Vagina (tissue), 2 donors: ENCODE measurements around the gene SEL1L. TPM values are rescaled to one million over a fixed set of nuclear protein-coding genes. Genes with fewer than 3 reads are reported as not detected.
"Not testable (repeated sequence)": the region's sequence is repeated elsewhere in the genome, so short reads cannot be mapped to it uniquely, and the experiment has no call there.

Experiments
- DNase-seq, 2 donors: peaks; one replicate each; pipeline ENCODE4 v3.0.0-alpha.2; 2017; ENCODE audit errors: extremely low spot score in 2 of 2
- H3K27ac ChIP-seq: fragments of 200-600 bp; sonication (generic); one replicate; pipeline ENCODE4 v1.5.1; 2019
- H3K27me3 ChIP-seq: fragments of 200-600 bp; sonication (generic); one replicate; pipeline ENCODE4 v1.5.1; 2019
- H3K36me3 ChIP-seq, 2 donors: fragments of 200-600 bp; sonication (generic); one replicate each; pipeline ENCODE4 v1.5.1; 2017 to 2019
- H3K4me1 ChIP-seq: fragments of 200-600 bp; sonication (generic); one replicate; pipeline ENCODE4 v1.5.1; 2019
- H3K4me3 ChIP-seq, 2 donors: fragments of 200-600 bp; sonication (generic); 1 replicate in 1 of 2; 2 replicates in 1 of 2; pipeline ENCODE4 v1.5.1; 2016 to 2019
- H3K9me3 ChIP-seq: fragments of 200-600 bp; sonication (generic); one replicate; pipeline ENCODE4 v1.5.1; 2019
- POLR2A ChIP-seq, 2 donors: fragments of 450-650 bp; IDR thresholded peaks; one replicate each; pipeline ENCODE4 v1.6.1; 2017; ENCODE audit warnings: antibody characterized with exemption in 2 of 2, mild to moderate bottlenecking in 2 of 2, moderate library complexity in 2 of 2
- POLR2AphosphoS5 ChIP-seq, 2 donors: sonication (generic); formaldehyde crosslinking; IDR thresholded peaks; one replicate each; pipeline ENCODE4 v1.9.0; 2017; ENCODE audit warnings: antibody characterized with exemption in 2 of 2, mild to moderate bottlenecking in 2 of 2, low read depth in 1 of 2; ENCODE audit not compliant: insufficient read depth in 1 of 2
- intact Hi-C: fragments of 100-400 bp; cut with DNase I; formaldehyde crosslinking; loops from one replicate; pipeline ENCODE4 v1.15.1; 2023
- total RNA-seq: library from RNA; depleted of rRNA; stranded (reverse); fragments of >200 nt; gene quantifications from one replicate; pipeline ENCODE4 v1.2.3, GENCODE V29; 2016
- TF ChIP-seq, protein P1 (sequence below), 3 experiments: fragments of 450-650 bp in 2 of 3; fragments of 200-600 bp in 1 of 3; sonication (generic) in 1 of 3; IDR thresholded peaks; one replicate each; pipeline ENCODE4 v1.5.1; 2017 to 2019; ENCODE audit warnings: antibody characterized with exemption in 3 of 3, mild to moderate bottlenecking in 2 of 3, moderate library complexity in 2 of 3

The SEL1L gene
- total RNA-seq, 1 donor from 2014 or later = 28.2 TPM

DNA sequence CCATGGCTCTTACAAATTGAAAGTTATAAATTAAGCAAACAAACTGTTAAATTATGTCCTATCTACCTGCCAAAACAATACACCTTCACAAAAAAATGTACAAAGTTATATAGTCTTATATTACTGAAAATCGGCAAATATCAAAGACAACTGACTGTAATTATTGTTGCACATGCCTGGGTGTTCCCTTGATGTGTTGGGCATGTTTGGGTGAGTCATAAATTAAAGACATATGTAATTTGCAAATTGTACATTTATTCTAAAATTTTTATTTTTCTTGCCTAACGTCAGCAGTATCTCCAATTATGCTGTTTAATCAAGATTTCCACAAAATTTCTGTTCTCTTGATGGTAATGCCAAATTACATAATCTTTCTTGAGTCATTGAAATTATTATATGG is 22.0 kb upstream of the SEL1L start:
- Histone ChIP-seq H3K36me3 (no peaks in the 10 kb centered on the region), H3K27ac (no peak overlapping the region), H3K27me3 (no peaks in the 10 kb centered on the region), H3K4me1 (no peaks in the 10 kb centered on the region), H3K4me3 (no peak overlapping the region), H3K9me3 (no peaks in the 10 kb centered on the region)
- intact Hi-C loops = no loop called here
- TF ChIP-seq, protein P1, sequence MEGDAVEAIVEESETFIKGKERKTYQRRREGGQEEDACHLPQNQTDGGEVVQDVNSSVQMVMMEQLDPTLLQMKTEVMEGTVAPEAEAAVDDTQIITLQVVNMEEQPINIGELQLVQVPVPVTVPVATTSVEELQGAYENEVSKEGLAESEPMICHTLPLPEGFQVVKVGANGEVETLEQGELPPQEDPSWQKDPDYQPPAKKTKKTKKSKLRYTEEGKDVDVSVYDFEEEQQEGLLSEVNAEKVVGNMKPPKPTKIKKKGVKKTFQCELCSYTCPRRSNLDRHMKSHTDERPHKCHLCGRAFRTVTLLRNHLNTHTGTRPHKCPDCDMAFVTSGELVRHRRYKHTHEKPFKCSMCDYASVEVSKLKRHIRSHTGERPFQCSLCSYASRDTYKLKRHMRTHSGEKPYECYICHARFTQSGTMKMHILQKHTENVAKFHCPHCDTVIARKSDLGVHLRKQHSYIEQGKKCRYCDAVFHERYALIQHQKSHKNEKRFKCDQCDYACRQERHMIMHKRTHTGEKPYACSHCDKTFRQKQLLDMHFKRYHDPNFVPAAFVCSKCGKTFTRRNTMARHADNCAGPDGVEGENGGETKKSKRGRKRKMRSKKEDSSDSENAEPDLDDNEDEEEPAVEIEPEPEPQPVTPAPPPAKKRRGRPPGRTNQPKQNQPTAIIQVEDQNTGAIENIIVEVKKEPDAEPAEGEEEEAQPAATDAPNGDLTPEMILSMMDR (IDR thresholded peaks at IDR 0.05) = no peak
- TF ChIP-seq POLR2AphosphoS5 (IDR thresholded peaks at IDR 0.05; ENCODE audit: insufficient read depth in 1 of 2, low read depth in 1 of 2) (no peak), POLR2A (IDR thresholded peaks at IDR 0.05) (no peak)
- DNase-seq = no peak

DNA sequence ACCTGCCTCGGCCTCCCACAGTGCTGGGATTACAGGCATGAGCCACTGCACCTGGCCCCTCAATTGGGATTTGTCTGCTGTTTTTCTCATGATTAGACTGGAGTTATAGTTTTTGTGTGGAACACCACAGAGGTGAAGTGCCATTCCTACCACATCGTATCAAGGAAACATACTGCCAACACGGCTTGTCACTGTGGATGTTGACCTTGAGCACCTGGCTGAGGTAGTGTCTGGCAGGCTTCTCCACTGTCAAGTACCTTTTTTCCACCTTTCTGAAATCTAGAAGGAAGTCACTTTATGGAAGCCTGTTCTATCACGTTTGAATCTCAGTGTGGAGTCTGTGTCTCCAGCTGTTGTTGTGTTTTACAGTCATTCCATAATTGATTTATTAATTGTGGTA is 21.4 kb upstream of the SEL1L start:
- no peaks in the 10 kb centered on the region for H3K27me3 ChIP-seq
- no peak overlapping the region for H3K4me3 ChIP-seq
- DNase-seq = no peak
- intact Hi-C loops = no loop called here
- TF ChIP-seq POLR2AphosphoS5 (IDR thresholded peaks at IDR 0.05; ENCODE audit: insufficient read depth in 1 of 2, low read depth in 1 of 2) = no peak
- TF ChIP-seq, protein P1 (IDR thresholded peaks at IDR 0.05) = no peak
- TF ChIP-seq POLR2A (IDR thresholded peaks at IDR 0.05) = no peak
- no peaks in the 10 kb centered on the region for H3K36me3 ChIP-seq
- H3K9me3 ChIP-seq = no peaks in the 10 kb centered on the region
- H3K27ac ChIP-seq = no peak overlapping the region
- no peaks in the 10 kb centered on the region for H3K4me1 ChIP-seq

DNA sequence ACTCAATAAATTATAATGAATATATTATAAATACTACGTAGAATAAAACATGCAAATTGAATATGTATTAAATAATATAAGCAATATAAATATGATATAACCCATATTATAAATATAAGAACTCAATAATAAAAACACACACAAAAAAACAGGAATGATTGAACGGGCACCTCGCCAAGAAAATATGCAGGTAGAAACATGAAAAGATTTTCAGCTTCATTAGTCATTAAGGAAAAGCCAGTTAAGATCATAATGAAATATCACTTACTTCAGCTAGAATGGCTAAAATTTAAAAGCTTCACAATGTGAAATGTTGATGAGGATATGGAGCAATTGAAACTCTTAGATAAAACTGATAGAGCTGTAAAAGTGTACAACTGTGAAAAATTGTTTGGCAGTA is 17.8 kb upstream of the SEL1L start:
- Histone ChIP-seq H3K36me3 (no peaks in the 10 kb centered on the region), H3K27ac (no peak overlapping the region), H3K4me1 (no peaks in the 10 kb centered on the region), H3K9me3 (no peaks in the 10 kb centered on the region), H3K4me3 (no peak overlapping the region), H3K27me3 (no peaks in the 10 kb centered on the region)
- TF ChIP-seq, protein P1 (IDR thresholded peaks at IDR 0.05) = no peak
- no peak for TF ChIP-seq POLR2AphosphoS5 (IDR thresholded peaks at IDR 0.05; ENCODE audit: insufficient read depth in 1 of 2, low read depth in 1 of 2)
- no peak for TF ChIP-seq POLR2A (IDR thresholded peaks at IDR 0.05)
- intact Hi-C loops = no loop called here
- no peak for DNase-seq

DNA sequence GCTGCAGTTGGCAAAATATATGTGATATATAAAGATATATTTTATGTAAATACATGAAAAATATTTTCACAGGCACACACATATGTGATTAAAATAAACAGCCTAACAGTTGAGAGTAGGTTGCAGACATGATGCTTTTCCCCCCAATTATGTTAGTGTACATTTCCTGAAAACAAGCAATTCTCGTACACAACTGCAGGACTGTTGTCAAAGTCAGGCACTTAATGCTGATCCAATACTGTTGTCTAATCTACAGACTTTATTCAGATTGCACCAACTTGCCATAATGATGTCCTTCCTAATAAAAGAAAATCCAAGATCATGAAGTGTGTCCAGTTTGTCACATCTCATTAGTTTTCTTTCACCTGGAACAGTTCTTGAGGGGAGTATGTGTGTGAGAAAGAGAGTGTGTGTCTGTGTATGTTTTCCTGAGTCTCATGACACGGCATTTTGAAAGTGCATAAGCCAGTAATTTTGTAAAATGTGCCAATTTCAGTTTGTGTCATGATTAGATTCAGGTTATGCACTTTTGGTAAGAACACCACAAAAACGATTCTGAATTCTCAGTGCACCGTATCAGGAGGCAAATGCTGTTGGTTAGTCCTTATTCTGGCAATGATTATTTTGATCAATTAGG is 16.5 kb upstream of the SEL1L start:
- intact Hi-C loops = no loop called here
- Histone ChIP-seq H3K4me3 (no peak overlapping the region), H3K27ac (no peak overlapping the region), H3K27me3 (no peaks in the 10 kb centered on the region), H3K9me3 (no peaks in the 10 kb centered on the region), H3K4me1 (no peaks in the 10 kb centered on the region), H3K36me3 (no peaks in the 10 kb centered on the region)
- no peak for TF ChIP-seq POLR2AphosphoS5 (IDR thresholded peaks at IDR 0.05; ENCODE audit: insufficient read depth in 1 of 2, low read depth in 1 of 2)
- TF ChIP-seq POLR2A (IDR thresholded peaks at IDR 0.05) = no peak
- TF ChIP-seq, protein P1 (IDR thresholded peaks at IDR 0.05) = no peak
- no peak for DNase-seq

DNA sequence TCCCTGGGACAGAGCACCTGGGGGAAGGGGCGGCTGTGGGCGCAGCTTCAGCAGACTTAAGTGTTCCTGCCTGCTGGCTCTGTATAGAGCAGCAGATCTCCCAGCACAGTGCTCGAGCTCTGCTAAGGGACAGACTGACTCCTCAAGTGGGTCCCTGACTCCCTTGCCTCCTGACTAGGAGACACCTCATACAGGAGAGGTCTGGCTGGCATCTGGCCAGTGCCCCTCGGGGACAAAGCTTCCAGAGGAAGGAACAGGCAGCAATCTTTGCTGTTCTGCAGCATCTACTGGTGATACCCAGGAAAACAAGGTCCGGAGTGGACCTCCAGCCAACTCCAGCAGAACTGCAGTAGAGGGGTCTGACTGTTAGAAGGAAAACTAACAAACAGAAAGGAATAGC is 7.6 kb upstream of the SEL1L start:
- H3K4me3 ChIP-seq, H3K4me1 ChIP-seq, H3K9me3 ChIP-seq, DNase-seq, intact Hi-C loops, H3K36me3 ChIP-seq, H3K27ac ChIP-seq, H3K27me3 ChIP-seq: not testable (repeated sequence)
